HEK293 (cell line): ENCODE data around the gene TOMM40L.

Experiments
- CTCF ChIA-PET: fragments of 350-600 bp; formaldehyde crosslinking; extraction: SDS; loops from one replicate; lab custom pipeline; 2021; ENCODE audit warnings: antibody characterized with exemption; lab: Yijun Ruan, JAX
- POLR2A ChIA-PET: fragments of 300-600 bp; formaldehyde crosslinking; extraction: SDS; loops from one replicate; lab custom pipeline; 2020; ENCODE audit warnings: antibody characterized with exemption, inconsistent platforms; lab: Yijun Ruan, JAX
- H3K27ac ChIP-seq: fragments of 200-500 bp; sonication (Bioruptor generic); 2 replicates; pipeline ENCODE4 v1.5.1; 2014; ENCODE audit warnings: low read depth, low read length, control low read depth, inconsistent platforms; ENCODE audit errors: extremely low read depth
- H3K36me3 ChIP-seq, 2 experiments: fragments of 200-500 bp in 1 of 2; sonication (Bioruptor generic) in 1 of 2; 1 replicate in 1 of 2; 2 replicates in 1 of 2; pipeline ENCODE4 v1.5.1; 2014 to 2017; ENCODE audit warnings: inconsistent platforms in 2 of 2, low read length in 2 of 2; ENCODE audit not compliant: control insufficient read depth in 2 of 2, insufficient read depth in 1 of 2
- H3K4me1 ChIP-seq: fragments of 200-500 bp; sonication (Bioruptor generic); 2 replicates; pipeline ENCODE4 v1.5.1; 2014; ENCODE audit warnings: mild to moderate bottlenecking, low read length, inconsistent platforms; ENCODE audit not compliant: control insufficient read depth, insufficient read depth
- H3K4me3 ChIP-seq: 2 replicates; pipeline ENCODE4 v1.5.1; 2011; ENCODE audit warnings: low read depth, mild to moderate bottlenecking, control low read depth, low read length, moderate library complexity
- H3K9me3 ChIP-seq: fragments of 200-500 bp; sonication (Bioruptor generic); 2 replicates; pipeline ENCODE4 v1.5.1; 2014; ENCODE audit warnings: low read depth, low read length, inconsistent platforms; ENCODE audit not compliant: control insufficient read depth, insufficient read depth
- KLF10 ChIP-seq: fragments of 450-650 bp; IDR thresholded peaks from 2 replicates; pipeline ENCODE4 v1.5.1; 2018; ENCODE audit warnings: missing biosample characterization, mild to moderate bottlenecking, missing genetic modification characterization
- MZF1 ChIP-seq: fragments of 450-650 bp; formaldehyde crosslinking; IDR thresholded peaks from 2 replicates; pipeline ENCODE4 v1.5.1; 2017; ENCODE audit warnings: missing biosample characterization, missing genetic modification characterization, borderline replicate concordance
- WT1 ChIP-seq: fragments of 450-650 bp; formaldehyde crosslinking; IDR thresholded peaks from 2 replicates; pipeline ENCODE4 v1.5.1; 2016; ENCODE audit warnings: missing biosample characterization, missing genetic modification characterization
- ZBTB17 ChIP-seq: fragments of 450-650 bp; formaldehyde crosslinking; IDR thresholded peaks from 2 replicates; pipeline ENCODE4 v1.5.1; 2016; ENCODE audit warnings: missing biosample characterization, missing genetic modification characterization
- ZNF146 ChIP-seq: fragments of 450-650 bp; formaldehyde crosslinking; IDR thresholded peaks from 2 replicates; pipeline ENCODE4 v1.5.1; 2016; ENCODE audit warnings: missing biosample characterization, missing genetic modification characterization
- ZNF157 ChIP-seq: fragments of 450-650 bp; formaldehyde crosslinking; IDR thresholded peaks from 2 replicates; pipeline ENCODE4 v1.5.1; 2016; ENCODE audit warnings: missing biosample characterization, missing genetic modification characterization
- ZNF174 ChIP-seq: fragments of 450-650 bp; formaldehyde crosslinking; IDR thresholded peaks from 2 replicates; pipeline ENCODE4 v1.5.0; 2017; ENCODE audit warnings: missing biosample characterization, mild to moderate bottlenecking, missing genetic modification characterization
- ZNF239 ChIP-seq: fragments of 450-650 bp; formaldehyde crosslinking; IDR thresholded peaks from 2 replicates; pipeline ENCODE4 v1.5.1; 2016; ENCODE audit warnings: missing biosample characterization, missing genetic modification characterization
- ZNF302 ChIP-seq: fragments of 450-650 bp; formaldehyde crosslinking; IDR thresholded peaks from 2 replicates; pipeline ENCODE4 v1.5.1; 2016; ENCODE audit warnings: missing biosample characterization, missing genetic modification characterization, low read depth
- ZNF391 ChIP-seq: fragments of 450-650 bp; formaldehyde crosslinking; IDR thresholded peaks from 2 replicates; pipeline ENCODE4 v1.5.1; 2016; ENCODE audit warnings: low read depth, missing biosample characterization, missing genetic modification characterization, borderline replicate concordance
- ZNF394 ChIP-seq: fragments of 450-650 bp; formaldehyde crosslinking; IDR thresholded peaks from 2 replicates; pipeline ENCODE4 v1.5.1; 2016; ENCODE audit warnings: missing biosample characterization, missing genetic modification characterization, mild to moderate bottlenecking, moderate library complexity, borderline replicate concordance
- ZNF48 ChIP-seq: fragments of 450-650 bp; formaldehyde crosslinking; IDR thresholded peaks from 2 replicates; pipeline ENCODE4 v1.5.1; 2016; ENCODE audit warnings: missing biosample characterization, missing genetic modification characterization
- ZNF548 ChIP-seq: fragments of 450-650 bp; formaldehyde crosslinking; IDR thresholded peaks from 2 replicates; pipeline ENCODE4 v1.5.1; 2016; ENCODE audit warnings: missing biosample characterization, missing genetic modification characterization
- ZNF639 ChIP-seq: fragments of 450-650 bp; formaldehyde crosslinking; IDR thresholded peaks from 2 replicates; pipeline ENCODE4 v1.5.1; 2016; ENCODE audit warnings: missing biosample characterization, missing genetic modification characterization
- TF ChIP-seq, protein P1 (sequence below): fragments of 450-650 bp; formaldehyde crosslinking; IDR thresholded peaks from 2 replicates; pipeline ENCODE4 v1.5.1; 2016; ENCODE audit warnings: missing biosample characterization, missing genetic modification characterization
- TF ChIP-seq, protein P2 (sequence below): fragments of 450-650 bp; formaldehyde crosslinking; IDR thresholded peaks from 2 replicates; pipeline ENCODE4 v1.5.1; 2016; ENCODE audit warnings: missing biosample characterization, missing genetic modification characterization
- TF ChIP-seq, protein P3 (sequence below): fragments of 450-650 bp; formaldehyde crosslinking; IDR thresholded peaks from 2 replicates; pipeline ENCODE4 v1.5.1; 2016; ENCODE audit warnings: missing biosample characterization, missing genetic modification characterization

Gene TOMM40L

GRCh38 chr1:161177112-161177935 is 48.5 kb upstream of the TOMM40L start, which contains the start of gene B4GALT3 (continued):
- TF ChIP-seq, protein P1, sequence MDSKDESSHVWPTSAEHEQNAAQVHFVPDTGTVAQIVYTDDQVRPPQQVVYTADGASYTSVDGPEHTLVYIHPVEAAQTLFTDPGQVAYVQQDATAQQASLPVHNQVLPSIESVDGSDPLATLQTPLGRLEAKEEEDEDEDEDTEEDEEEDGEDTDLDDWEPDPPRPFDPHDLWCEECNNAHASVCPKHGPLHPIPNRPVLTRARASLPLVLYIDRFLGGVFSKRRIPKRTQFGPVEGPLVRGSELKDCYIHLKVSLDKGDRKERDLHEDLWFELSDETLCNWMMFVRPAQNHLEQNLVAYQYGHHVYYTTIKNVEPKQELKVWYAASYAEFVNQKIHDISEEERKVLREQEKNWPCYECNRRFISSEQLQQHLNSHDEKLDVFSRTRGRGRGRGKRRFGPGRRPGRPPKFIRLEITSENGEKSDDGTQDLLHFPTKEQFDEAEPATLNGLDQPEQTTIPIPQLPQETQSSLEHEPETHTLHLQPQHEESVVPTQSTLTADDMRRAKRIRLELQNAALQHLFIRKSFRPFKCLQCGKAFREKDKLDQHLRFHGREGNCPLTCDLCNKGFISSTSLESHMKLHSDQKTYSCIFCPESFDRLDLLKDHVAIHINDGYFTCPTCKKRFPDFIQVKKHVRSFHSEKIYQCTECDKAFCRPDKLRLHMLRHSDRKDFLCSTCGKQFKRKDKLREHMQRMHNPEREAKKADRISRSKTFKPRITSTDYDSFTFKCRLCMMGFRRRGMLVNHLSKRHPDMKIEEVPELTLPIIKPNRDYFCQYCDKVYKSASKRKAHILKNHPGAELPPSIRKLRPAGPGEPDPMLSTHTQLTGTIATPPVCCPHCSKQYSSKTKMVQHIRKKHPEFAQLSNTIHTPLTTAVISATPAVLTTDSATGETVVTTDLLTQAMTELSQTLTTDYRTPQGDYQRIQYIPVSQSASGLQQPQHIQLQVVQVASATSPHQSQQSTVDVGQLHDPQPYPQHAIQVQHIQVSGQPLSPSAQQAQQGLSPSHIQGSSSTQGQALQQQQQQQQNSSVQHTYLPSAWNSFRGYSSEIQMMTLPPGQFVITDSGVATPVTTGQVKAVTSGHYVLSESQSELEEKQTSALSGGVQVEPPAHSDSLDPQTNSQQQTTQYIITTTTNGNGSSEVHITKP (tag by site-specific recombination) = peak; percentile 98
- TF ChIP-seq KLF10 (tag by site-specific recombination) (peak; percentile 86), ZNF639 (tag by site-specific recombination) (peak; percentile 43; the same call in 1 of the 2 replicates), ZNF302 (tag by site-specific recombination) (no peak), ZNF146 (tag by site-specific recombination) (no peak; the same call in 1 of the 2 replicates), MZF1 (no peak), ZNF394 (tag by site-specific recombination) (peak; percentile 71), ZNF548 (tag by site-specific recombination) (no peak), ZNF157 (tag by site-specific recombination) (no peak), WT1 (peak; percentile 40; the same call in 1 of the 2 replicates), ZNF48 (tag by site-specific recombination) (no peak), ZNF174 (tag by site-specific recombination) (no peak)
- TF ChIP-seq, protein P2, sequence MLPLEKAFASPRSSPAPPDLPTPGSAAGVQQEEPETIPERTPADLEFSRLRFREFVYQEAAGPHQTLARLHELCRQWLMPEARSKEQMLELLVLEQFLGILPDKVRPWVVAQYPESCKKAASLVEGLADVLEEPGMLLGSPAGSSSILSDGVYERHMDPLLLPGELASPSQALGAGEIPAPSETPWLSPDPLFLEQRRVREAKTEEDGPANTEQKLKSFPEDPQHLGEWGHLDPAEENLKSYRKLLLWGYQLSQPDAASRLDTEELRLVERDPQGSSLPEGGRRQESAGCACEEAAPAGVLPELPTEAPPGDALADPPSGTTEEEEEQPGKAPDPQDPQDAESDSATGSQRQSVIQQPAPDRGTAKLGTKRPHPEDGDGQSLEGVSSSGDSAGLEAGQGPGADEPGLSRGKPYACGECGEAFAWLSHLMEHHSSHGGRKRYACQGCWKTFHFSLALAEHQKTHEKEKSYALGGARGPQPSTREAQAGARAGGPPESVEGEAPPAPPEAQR (tag by site-specific recombination) = no peak
- TF ChIP-seq, protein P3, sequence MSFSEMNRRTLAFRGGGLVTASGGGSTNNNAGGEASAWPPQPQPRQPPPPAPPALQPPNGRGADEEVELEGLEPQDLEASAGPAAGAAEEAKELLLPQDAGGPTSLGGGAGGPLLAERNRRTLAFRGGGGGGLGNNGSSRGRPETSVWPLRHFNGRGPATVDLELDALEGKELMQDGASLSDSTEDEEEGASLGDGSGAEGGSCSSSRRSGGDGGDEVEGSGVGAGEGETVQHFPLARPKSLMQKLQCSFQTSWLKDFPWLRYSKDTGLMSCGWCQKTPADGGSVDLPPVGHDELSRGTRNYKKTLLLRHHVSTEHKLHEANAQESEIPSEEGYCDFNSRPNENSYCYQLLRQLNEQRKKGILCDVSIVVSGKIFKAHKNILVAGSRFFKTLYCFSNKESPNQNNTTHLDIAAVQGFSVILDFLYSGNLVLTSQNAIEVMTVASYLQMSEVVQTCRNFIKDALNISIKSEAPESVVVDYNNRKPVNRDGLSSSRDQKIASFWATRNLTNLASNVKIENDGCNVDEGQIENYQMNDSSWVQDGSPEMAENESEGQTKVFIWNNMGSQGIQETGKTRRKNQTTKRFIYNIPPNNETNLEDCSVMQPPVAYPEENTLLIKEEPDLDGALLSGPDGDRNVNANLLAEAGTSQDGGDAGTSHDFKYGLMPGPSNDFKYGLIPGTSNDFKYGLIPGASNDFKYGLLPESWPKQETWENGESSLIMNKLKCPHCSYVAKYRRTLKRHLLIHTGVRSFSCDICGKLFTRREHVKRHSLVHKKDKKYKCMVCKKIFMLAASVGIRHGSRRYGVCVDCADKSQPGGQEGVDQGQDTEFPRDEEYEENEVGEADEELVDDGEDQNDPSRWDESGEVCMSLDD (tag by site-specific recombination) = no peak; the same call in 1 of the 2 replicates

- CTCF ChIA-PET = interaction anchor here (0.8 to 2.9 kb wide), 4 partner anchors 11 to 204 kb away, joined by 3 to 23 read pairs (median 4); partner anchors contain the start of gene PPOX
- H3K9me3 ChIP-seq = no peaks in the 10 kb centered on the region
- no peak overlapping the region for H3K4me3 ChIP-seq
- no peaks in the 10 kb centered on the region for H3K4me1 ChIP-seq
- TF ChIP-seq ZNF239 (no peak), ZBTB17 (tag by site-specific recombination) (0 out of 2 replicates have a peak, but pooled peaks have one; percentile 6), ZNF391 (tag by site-specific recombination) (0 out of 2 replicates have a peak, but pooled peaks have one; percentile 8)
- TF ChIP-seq, all 188 proteins: peak for 2
- H3K36me3 ChIP-seq = peaks cover 7 to 32% of the 10 kb centered on the region in 2 experiments; a peak in 2 of 3 replicates
- POLR2A ChIA-PET = interaction anchor here (1.3 to 3.3 kb wide), 5 partner anchors 12 to 48 kb away, joined by 4 to 39 read pairs (median 9); partner anchors contain the start of genes NDUFS2, PPOX and TOMM40L
- H3K27ac ChIP-seq = no peak overlapping the region
Measured at GRCh38 chr1:161177936-161178244, 48.0 kb upstream of the TOMM40L start.
